RPMI7951 (cell line): ENCODE measurements around the gene ZNF555. TPM values are rescaled to one million over a fixed set of nuclear protein-coding genes. Genes with fewer than 3 reads are reported as not detected.
"Not testable (repeated sequence)": the region's sequence is repeated elsewhere in the genome, so short reads cannot be mapped to it uniquely, and the experiment has no call there.

Experiments used
- DNase-seq: peaks from one replicate; pipeline ENCODE4 v3.0.0-alpha.2; 2012; ENCODE audit warnings: low read depth
- total RNA-seq: library from RNA; depleted of rRNA; stranded (reverse); fragments of >200 nt; shearing (Covaris generic); gene quantifications from 2 replicates; pipeline ENCODE4 v1.2.3, GENCODE V29; 2014; rRNA removed

The ZNF555 gene
- 6.8 and 7.3 TPM in 2 replicates for total RNA-seq

DNA sequence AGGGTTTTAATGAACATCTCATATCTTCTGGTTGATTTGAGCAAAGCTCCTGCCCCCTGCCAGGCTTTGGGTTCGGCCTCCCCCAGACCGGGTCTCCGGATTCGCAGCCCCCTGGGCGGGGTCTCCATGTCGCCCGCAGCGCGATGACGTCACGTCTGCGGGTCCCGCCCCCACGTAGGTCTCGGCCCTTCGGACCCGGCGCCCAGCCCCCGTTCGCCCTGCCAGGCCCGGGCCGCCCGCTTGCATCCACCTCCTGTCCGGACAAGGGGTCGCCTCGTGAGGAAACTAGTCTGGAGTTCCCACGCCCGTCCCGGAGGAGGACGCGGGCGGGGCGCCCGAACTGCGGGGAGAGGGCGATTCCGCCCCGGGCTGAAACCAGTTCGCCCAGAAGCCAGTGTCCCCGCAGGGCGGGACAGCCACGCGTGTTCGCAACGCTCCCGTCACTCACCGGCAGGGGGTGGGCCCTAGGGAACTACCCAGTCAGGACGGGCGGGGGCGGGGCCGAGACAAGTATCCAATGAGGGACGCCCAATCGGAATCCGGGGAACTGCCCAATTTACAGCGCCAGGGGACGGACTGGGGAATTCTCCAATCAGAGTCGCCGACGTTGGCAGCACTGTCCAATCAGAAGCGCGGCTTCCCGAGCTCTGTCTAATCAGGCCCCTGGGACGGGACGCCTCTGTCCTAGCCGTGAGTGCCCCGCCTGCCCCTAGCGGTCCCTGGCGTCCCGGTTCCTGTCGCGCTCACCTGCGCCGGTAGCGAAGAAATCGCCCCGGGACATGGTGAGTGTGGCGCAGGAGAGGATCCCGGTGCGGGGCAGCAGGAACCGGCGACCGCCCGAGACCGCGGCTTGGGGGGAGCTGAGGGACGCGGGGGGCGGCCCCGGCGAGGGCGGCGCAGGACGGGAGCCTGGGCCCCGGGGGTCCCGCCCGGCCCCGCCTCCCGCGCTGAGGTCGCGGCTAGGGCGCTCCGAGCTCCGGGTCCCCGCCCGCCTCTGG lies at the start of gene ZNF555:
Gene ZNF555, plus strand, starts transcription at position 682 of the 998 bp plus-strand sequence. Its CDS starts 98 bp downstream, at position 780.
- DNase-seq = peak; percentile 99

- DNase-seq = no peak
Observed at GRCh38 chr19:2791876-2792275, 49.4 kb upstream of the ZNF555 start.

DNA sequence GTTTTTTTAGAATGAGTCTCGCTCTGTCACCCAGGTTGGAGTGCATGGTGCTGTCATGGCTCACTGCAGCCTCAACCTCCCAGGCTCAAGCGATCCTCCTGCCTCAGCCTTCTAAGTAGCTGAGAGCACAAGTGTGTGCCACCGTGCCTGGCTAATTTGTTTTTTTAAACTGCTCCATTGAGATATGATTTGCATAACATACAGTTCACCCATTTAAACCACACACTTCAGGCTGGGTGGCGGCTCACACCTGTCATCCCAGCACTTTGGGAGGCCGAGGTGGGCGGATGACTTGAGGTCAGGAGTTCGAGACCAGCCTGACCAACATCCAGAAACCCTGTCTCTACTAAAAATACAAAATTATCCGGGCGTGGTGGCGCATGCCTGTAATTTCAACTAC lies 48.6 kb upstream of the ZNF555 start:
- not testable (repeated sequence) for DNase-seq

GRCh38 chr19:2793126-2793525 lies 48.1 kb upstream of the ZNF555 start:
- DNase-seq = no peak

GRCh38 chr19:2793577-2793976 lies 47.7 kb upstream of the ZNF555 start:
- no peak for DNase-seq

GRCh38 chr19:2795827-2796658 lies 45.2 kb upstream of the ZNF555 start:
- no peak for DNase-seq

- DNase-seq = no peak
Observed at GRCh38 chr19:2796659-2797266, 44.5 kb upstream of the ZNF555 start.

GRCh38 chr19:2797280-2797679 lies 44.0 kb upstream of the ZNF555 start:
- DNase-seq = no peak

DNA sequence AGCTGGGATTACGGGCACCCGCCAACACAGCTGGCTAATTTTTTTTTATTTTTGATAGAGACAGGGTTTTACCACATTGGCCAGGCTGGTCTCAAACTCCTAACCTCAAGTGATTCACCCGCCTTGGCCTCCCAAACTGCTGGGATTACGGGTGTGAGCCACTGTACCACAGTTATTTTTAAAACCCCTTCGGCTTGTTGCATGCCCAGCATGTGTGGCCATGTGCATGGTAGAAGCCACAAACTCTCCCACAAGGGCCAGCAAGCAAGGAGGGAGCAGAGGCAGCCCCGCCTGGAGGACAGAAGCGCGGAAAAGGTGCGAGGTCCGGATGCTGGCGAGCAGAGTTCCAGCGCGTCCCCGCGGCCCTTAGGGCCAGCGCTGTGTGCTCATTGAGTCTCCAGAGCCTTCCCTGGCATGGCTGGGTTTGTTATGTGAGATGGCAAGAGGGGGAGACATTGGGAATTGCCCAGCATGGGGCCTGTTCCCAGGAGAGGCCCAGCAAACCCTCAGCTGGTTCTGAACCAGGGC lies 43.1 kb upstream of the ZNF555 start:
- DNase-seq = no peak

DNA sequence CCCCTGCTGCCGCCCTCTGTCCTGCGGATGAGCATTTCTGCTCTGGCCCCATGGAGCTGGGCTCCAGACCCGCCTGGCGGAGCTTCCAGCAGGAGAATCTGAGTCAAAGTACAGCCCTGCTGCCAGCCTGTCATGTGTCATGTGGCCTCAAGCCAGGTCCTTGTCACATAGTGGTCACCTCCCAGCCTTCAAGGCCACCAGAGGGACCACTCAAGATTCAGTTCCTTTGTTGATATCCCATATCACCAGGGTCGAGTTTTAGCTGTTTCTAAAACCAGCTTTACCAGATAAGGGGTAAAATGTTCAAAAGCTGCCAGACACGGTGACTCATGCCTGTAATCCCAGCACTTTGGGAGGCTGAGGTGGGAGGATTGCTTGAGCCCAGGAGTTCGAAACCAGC lies 42.5 kb upstream of the ZNF555 start:
- DNase-seq = no peak

- DNase-seq = no peak
Observed at GRCh38 chr19:2799273-2800020, 41.8 kb upstream of the ZNF555 start.

- no peak for DNase-seq
Observed at GRCh38 chr19:2800506-2800905, 40.8 kb upstream of the ZNF555 start.

DNA sequence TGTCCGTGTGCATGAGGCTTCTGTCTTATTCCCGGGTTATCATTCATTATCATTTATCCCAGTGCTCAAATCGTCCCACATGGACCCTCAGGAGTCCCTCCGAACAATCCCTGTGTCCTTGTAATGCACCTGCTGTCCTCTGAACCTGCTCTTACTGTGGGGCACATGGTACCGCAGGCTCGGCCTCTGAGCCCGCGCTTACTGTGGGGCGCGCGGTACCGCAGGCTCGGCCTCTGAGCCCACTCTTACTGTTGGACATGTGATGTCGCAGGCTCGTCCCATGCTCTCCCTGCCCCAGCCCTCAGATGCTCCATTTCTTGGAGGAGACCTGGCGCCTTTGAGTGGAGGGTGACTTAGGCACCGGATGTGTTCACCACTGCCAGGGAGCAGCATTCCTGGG lies 38.4 kb upstream of the ZNF555 start:
- DNase-seq = no peak

DNA sequence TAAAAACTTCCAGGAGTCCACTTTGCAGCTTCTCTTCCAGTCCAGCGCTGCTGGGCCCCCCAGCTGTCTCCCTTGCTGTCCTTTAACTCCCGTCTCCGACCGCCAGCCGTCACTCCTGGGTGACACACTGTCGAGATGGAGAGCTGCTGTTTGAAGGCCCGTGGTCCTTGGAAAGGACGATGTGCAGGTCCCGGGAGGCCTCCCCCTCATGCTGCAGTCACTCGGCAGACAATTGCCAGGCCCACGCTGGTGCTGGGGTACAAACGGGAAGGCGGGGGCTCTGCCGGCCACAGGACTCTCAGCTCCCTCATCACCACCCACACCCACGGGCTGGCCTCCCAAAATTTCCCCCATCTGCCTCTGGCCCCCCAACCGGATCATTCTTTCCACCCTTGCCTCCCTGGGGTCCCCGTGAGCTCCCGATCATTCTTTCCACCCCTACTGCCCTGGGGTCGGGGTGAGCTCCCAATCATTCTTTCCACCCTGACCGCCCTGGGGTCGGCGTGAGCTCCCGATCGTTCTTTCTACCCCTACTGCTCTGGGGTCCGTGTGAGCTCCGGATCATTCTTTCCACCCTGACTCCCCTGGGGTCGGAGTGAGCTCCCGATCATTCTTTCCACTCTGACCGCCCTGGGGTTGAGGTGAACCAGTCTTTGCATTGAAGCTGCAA lies 37.7 kb upstream of the ZNF555 start:
- DNase-seq = no peak

- no peak for DNase-seq
Observed at GRCh38 chr19:2804156-2805004, 36.9 kb upstream of the ZNF555 start.

- DNase-seq = no peak
Observed at GRCh38 chr19:2805261-2805900, 35.9 kb upstream of the ZNF555 start.

DNA sequence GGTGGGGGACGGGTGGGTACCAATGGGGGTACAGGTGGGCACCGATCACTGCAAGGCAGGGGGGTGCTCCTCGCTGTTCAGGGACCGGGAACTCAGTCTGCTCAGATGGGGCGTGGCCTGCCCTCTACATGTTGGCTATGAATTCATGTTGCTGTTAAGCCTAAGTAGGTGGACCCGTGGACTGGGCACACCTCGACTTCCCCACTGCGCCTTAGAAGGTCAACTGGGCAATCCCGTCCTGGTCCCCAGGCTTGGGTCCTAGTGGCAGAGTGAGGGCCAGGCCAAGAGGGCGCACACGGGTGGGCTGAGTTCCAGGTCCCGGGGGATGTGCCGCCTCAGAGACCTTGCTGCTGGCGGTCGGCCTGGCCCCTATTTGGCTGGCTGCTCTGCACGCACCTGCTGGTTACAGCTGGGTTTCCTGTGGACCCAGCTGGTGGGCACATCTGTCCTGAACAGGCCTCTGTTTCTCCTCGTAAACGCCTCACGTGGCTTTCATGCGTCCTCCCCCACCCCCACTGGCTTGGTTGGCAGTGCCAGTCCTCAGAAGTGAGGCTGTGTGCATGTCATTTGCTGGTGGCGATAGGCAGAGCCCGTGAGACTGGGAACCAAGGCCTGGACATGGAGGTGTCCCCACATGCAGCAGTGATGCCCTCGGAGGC lies 35.2 kb upstream of the ZNF555 start:
- DNase-seq = no peak

- no peak for DNase-seq
Observed at GRCh38 chr19:2806736-2807378, 34.4 kb upstream of the ZNF555 start.
